ENCODE measurements around the gene ALDH1A2.

ALDH1A2 gene

GRCh38 chr15:57992761-57993355 is 72.7 kb downstream of the ALDH1A2 start:
- H3K27me3 ChIP-seq: peaks cover 18% of the 10 kb centered on the region
- H3K36me3 ChIP-seq: no peaks in the 10 kb centered on the region
- H3K4me3 ChIP-seq (ENCODE audit: low read depth in 1 of 2, low read length in 1 of 2): no peak overlapping the region
- no peak overlapping the region for H3K27ac ChIP-seq
- TF ChIP-seq CTCF (IDR thresholded peaks at IDR 0.05): no peak
- no peaks in the 10 kb centered on the region for H3K9me3 ChIP-seq
- H3K4me1 ChIP-seq (ENCODE audit: control insufficient read depth in 1 of 2, insufficient read depth in 1 of 2, low read depth in 1 of 2, low read length in 1 of 2): no peaks in the 10 kb centered on the region

GRCh38 chr15:57973534-57973933 is 92.0 kb downstream of the ALDH1A2 start:
- H3K4me1 ChIP-seq (ENCODE audit: control insufficient read depth in 1 of 2, insufficient read depth in 1 of 2, low read depth in 1 of 2, low read length in 1 of 2): no peaks in the 10 kb centered on the region
- no peaks in the 10 kb centered on the region for H3K9me3 ChIP-seq
- no peak for TF ChIP-seq CTCF (IDR thresholded peaks at IDR 0.05)
- H3K27me3 ChIP-seq: peaks cover 13% of the 10 kb centered on the region
- no peak overlapping the region for H3K4me3 ChIP-seq (ENCODE audit: low read depth in 1 of 2, low read length in 1 of 2)
- no peak overlapping the region for H3K27ac ChIP-seq
- no peaks in the 10 kb centered on the region for H3K36me3 ChIP-seq

GRCh38 chr15:57972864-57973263 is 92.6 kb downstream of the ALDH1A2 start:
- Histone ChIP-seq H3K27ac (no peak overlapping the region), H3K27me3 (peaks cover 13% of the 10 kb centered on the region), H3K4me1 (ENCODE audit: control insufficient read depth in 1 of 2, insufficient read depth in 1 of 2, low read depth in 1 of 2, low read length in 1 of 2) (no peaks in the 10 kb centered on the region), H3K36me3 (no peaks in the 10 kb centered on the region), H3K9me3 (no peaks in the 10 kb centered on the region), H3K4me3 (ENCODE audit: low read depth in 1 of 2, low read length in 1 of 2) (no peak overlapping the region)
- no peak for TF ChIP-seq CTCF (IDR thresholded peaks at IDR 0.05)

GRCh38 chr15:57969996-57970395 is 95.5 kb downstream of the ALDH1A2 start:
- H3K4me3 ChIP-seq (ENCODE audit: low read depth in 1 of 2, low read length in 1 of 2): no peak overlapping the region
- no peaks in the 10 kb centered on the region for H3K36me3 ChIP-seq
- no peaks in the 10 kb centered on the region for H3K4me1 ChIP-seq (ENCODE audit: control insufficient read depth in 1 of 2, insufficient read depth in 1 of 2, low read depth in 1 of 2, low read length in 1 of 2)
- no peak overlapping the region for H3K27ac ChIP-seq
- H3K27me3 ChIP-seq: peaks cover 21% of the 10 kb centered on the region
- TF ChIP-seq CTCF (IDR thresholded peaks at IDR 0.05): no peak
- H3K9me3 ChIP-seq: no peaks in the 10 kb centered on the region

GRCh38 chr15:57969355-57969754 is 96.2 kb downstream of the ALDH1A2 start:
- Histone ChIP-seq H3K27me3 (peaks cover 21% of the 10 kb centered on the region), H3K4me3 (ENCODE audit: low read depth in 1 of 2, low read length in 1 of 2) (no peak overlapping the region), H3K9me3 (no peaks in the 10 kb centered on the region), H3K27ac (no peak overlapping the region), H3K4me1 (ENCODE audit: control insufficient read depth in 1 of 2, insufficient read depth in 1 of 2, low read depth in 1 of 2, low read length in 1 of 2) (no peaks in the 10 kb centered on the region), H3K36me3 (no peaks in the 10 kb centered on the region)
- TF ChIP-seq CTCF (IDR thresholded peaks at IDR 0.05): no peak

- H3K36me3 ChIP-seq: no peaks in the 10 kb centered on the region
- TF ChIP-seq CTCF (IDR thresholded peaks at IDR 0.05): no peak
- H3K27ac ChIP-seq: no peak overlapping the region
- no peaks in the 10 kb centered on the region for H3K4me1 ChIP-seq (ENCODE audit: control insufficient read depth in 1 of 2, insufficient read depth in 1 of 2, low read depth in 1 of 2, low read length in 1 of 2)
- no peak overlapping the region for H3K4me3 ChIP-seq (ENCODE audit: low read depth in 1 of 2, low read length in 1 of 2)
- H3K9me3 ChIP-seq: no peaks in the 10 kb centered on the region
- peaks cover 33% of the 10 kb centered on the region for H3K27me3 ChIP-seq
Measured at GRCh38 chr15:57962887-57963286, 102.6 kb downstream of the ALDH1A2 start.

Data from neutrophil (primary cell).